Caco-2 (cell line): ENCODE results near the gene ERCC2. TPM values are rescaled to one million over a fixed set of nuclear protein-coding genes. Genes with fewer than 3 reads are reported as not detected.

Source experiments
- BruUV-seq: library from RNA; stranded (reverse); fragments of 400-500 nt; replicated peaks from 2 replicates; lab custom pipeline; 2021; lab: Mats Ljungman, UMichigan
- CTCF ChIA-PET: fragments of 300-600 bp; sonication (Branson Sonifier 250); formaldehyde crosslinking; loops from one replicate; lab custom pipeline; 2022; ENCODE audit warnings: antibody characterized with exemption; lab: Charles Lee
- POLR2A ChIA-PET: fragments of 300-600 bp; sonication (Branson Sonifier 250); formaldehyde crosslinking; loops from one replicate; lab custom pipeline; 2022; ENCODE audit warnings: antibody characterized with exemption; lab: Charles Lee
- DNase-seq, 2 experiments: peaks; one replicate each; pipeline versions ENCODE4 v3.0.0 to v3.0.0-alpha.2; 2020 to 2022
- H3K27me3 ChIP-seq: replicated peaks from 2 replicates; pipeline ENCODE4 v1.6.0; 2011; ENCODE audit warnings: low read length; ENCODE audit not compliant: control insufficient read depth, insufficient read depth
- H3K36me3 ChIP-seq: 2 replicates; pipeline ENCODE4 v1.5.1; 2011; ENCODE audit warnings: low read length; ENCODE audit not compliant: control insufficient read depth, insufficient read depth
- H3K4me1 ChIP-seq: fragments of 250-450 bp; sonication (Bioruptor Pico); 2 replicates; pipeline ENCODE4 v1.5.1; 2020; ENCODE audit warnings: mild to moderate bottlenecking
- H3K4me3 ChIP-seq: 2 replicates; pipeline ENCODE4 v1.5.1; 2011; ENCODE audit warnings: low read depth, mild to moderate bottlenecking, control low read depth, low read length
- H3K9me3 ChIP-seq: fragments of 250-450 bp; sonication (Bioruptor Pico); 2 replicates; pipeline ENCODE4 v1.5.1; 2020; ENCODE audit warnings: mild to moderate bottlenecking, moderate library complexity
- H3K27ac Mint-ChIP-seq: one replicate; pipeline ENCODE4 v1.8.0; 2022; ENCODE audit warnings: mixed read lengths; ENCODE audit not compliant: unreplicated experiment
- H3K27me3 Mint-ChIP-seq: one replicate; pipeline ENCODE4 v1.8.0; 2022; ENCODE audit warnings: mixed read lengths; ENCODE audit not compliant: insufficient read depth, unreplicated experiment
- H3K36me3 Mint-ChIP-seq: one replicate; pipeline ENCODE4 v1.8.0; 2022; ENCODE audit warnings: mild to moderate bottlenecking, mixed read lengths; ENCODE audit not compliant: insufficient read depth, unreplicated experiment
- H3K4me1 Mint-ChIP-seq: one replicate; pipeline ENCODE4 v1.8.0; 2022; ENCODE audit warnings: low read depth, mixed read lengths; ENCODE audit not compliant: unreplicated experiment
- H3K4me3 Mint-ChIP-seq: one replicate; pipeline ENCODE4 v1.8.0; 2022; ENCODE audit warnings: mild to moderate bottlenecking, moderate library complexity, mixed read lengths; ENCODE audit not compliant: unreplicated experiment
- H3K9me3 Mint-ChIP-seq: one replicate; pipeline ENCODE4 v1.8.0; 2022; ENCODE audit warnings: mixed read lengths; ENCODE audit not compliant: unreplicated experiment
- intact Hi-C: fragments of 100-400 bp; cut with micrococcal nuclease; formaldehyde crosslinking; loops from one replicate; pipeline ENCODE4 v1.10.0; 2022; ENCODE audit not compliant: unreplicated experiment
- total RNA-seq: library from RNA; stranded (reverse); gene quantifications from 2 replicates; pipeline ENCODE4 v1.2.3, GENCODE V29; 2022
- TF ChIP-seq, protein P1 (sequence below), 2 experiments: fragments of 200-600 bp in 1 of 2; IDR thresholded peaks; 1 replicate in 1 of 2; 2 replicates in 1 of 2; pipeline versions ENCODE4 v1.5.1 to v1.8.0; 2011 to 2022; ENCODE audit warnings: antibody characterized with exemption in 1 of 2, control low read depth in 1 of 2, inconsistent platforms in 1 of 2, low read depth in 1 of 2, low read length in 1 of 2, mild to moderate bottlenecking in 1 of 2, moderate library complexity in 1 of 2; ENCODE audit not compliant: insufficient read depth in 1 of 2, severe bottlenecking in 1 of 2, unreplicated experiment in 1 of 2

ERCC2 gene
- total RNA-seq, 1 experiment from 2014 or later, result 86.8 TPM

- H3K4me1 ChIP-seq, result no peaks in the 10 kb centered on the region
- BruUV-seq, result no TSS peak
- POLR2A ChIA-PET, result no interaction called here
- TF ChIP-seq, protein P1, sequence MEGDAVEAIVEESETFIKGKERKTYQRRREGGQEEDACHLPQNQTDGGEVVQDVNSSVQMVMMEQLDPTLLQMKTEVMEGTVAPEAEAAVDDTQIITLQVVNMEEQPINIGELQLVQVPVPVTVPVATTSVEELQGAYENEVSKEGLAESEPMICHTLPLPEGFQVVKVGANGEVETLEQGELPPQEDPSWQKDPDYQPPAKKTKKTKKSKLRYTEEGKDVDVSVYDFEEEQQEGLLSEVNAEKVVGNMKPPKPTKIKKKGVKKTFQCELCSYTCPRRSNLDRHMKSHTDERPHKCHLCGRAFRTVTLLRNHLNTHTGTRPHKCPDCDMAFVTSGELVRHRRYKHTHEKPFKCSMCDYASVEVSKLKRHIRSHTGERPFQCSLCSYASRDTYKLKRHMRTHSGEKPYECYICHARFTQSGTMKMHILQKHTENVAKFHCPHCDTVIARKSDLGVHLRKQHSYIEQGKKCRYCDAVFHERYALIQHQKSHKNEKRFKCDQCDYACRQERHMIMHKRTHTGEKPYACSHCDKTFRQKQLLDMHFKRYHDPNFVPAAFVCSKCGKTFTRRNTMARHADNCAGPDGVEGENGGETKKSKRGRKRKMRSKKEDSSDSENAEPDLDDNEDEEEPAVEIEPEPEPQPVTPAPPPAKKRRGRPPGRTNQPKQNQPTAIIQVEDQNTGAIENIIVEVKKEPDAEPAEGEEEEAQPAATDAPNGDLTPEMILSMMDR (IDR thresholded peaks at IDR 0.05; ENCODE audit: insufficient read depth in 1 of 2, low read depth in 1 of 2, low read length in 1 of 2, severe bottlenecking in 1 of 2, unreplicated experiment in 1 of 2), result no peak
- DNase-seq, result no peak
- H3K4me3 ChIP-seq, result no peak overlapping the region
- Mint-ChIP-seq H3K9me3 (no peaks in the 10 kb centered on the region), H3K27ac (no peak overlapping the region), H3K4me1 (no peaks in the 10 kb centered on the region), H3K36me3 (peaks cover 48% of the 10 kb centered on the region), H3K4me3 (no peak overlapping the region), H3K27me3 (no peaks in the 10 kb centered on the region)
- no peaks in the 10 kb centered on the region; the same call in none of the 2 replicates for H3K36me3 ChIP-seq
- CTCF ChIA-PET, result no interaction called here
- no peaks in the 10 kb centered on the region for H3K27me3 ChIP-seq
- no peaks in the 10 kb centered on the region for H3K9me3 ChIP-seq
- intact Hi-C loops, result no loop called here
These were observed 6.4 kb downstream of the ERCC2 start for GRCh38 chr19:45363861-45364459.

DNA sequence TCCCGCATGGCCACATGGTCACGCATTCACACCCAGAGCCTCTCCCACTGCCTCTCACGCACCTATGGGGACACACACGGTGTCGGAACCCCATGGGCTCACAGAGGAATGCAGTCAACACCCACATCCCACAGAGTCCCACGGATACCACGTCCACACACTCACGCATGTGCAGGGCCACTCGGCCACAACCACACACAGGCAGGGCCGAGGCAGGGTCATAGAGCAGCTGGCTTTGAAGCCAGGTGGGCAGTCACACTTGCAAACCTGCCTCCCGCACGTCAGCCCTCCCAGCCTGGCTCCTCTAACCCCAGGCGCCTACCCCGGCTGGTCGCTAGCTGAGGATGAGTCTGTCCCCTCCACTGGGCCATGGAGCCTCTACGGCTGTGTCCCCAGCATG, 8.1 kb downstream of the ERCC2 start:
- ChIA-PET CTCF (no interaction called here), POLR2A (no interaction called here)
- Mint-ChIP-seq H3K4me1 (no peaks in the 10 kb centered on the region), H3K36me3 (peaks cover 55% of the 10 kb centered on the region), H3K4me3 (no peak overlapping the region), H3K27me3 (no peaks in the 10 kb centered on the region), H3K27ac (no peak overlapping the region), H3K9me3 (no peaks in the 10 kb centered on the region)
- intact Hi-C loops, result no loop called here
- H3K9me3 ChIP-seq, result no peaks in the 10 kb centered on the region
- H3K27me3 ChIP-seq, result no peaks in the 10 kb centered on the region
- H3K4me3 ChIP-seq, result no peak overlapping the region
- no TSS peak for BruUV-seq
- DNase-seq, result no peak
- H3K36me3 ChIP-seq, result no peaks in the 10 kb centered on the region; the same call in none of the 2 replicates
- TF ChIP-seq, protein P1 (IDR thresholded peaks at IDR 0.05; ENCODE audit: insufficient read depth in 1 of 2, low read depth in 1 of 2, low read length in 1 of 2, severe bottlenecking in 1 of 2, unreplicated experiment in 1 of 2), result no peak
- H3K4me1 ChIP-seq, result no peaks in the 10 kb centered on the region

- DNase-seq, result no peak
- no peaks in the 10 kb centered on the region for H3K4me1 ChIP-seq
- Mint-ChIP-seq H3K9me3 (no peaks in the 10 kb centered on the region), H3K4me3 (no peak overlapping the region), H3K4me1 (no peaks in the 10 kb centered on the region), H3K27ac (no peak overlapping the region), H3K27me3 (no peaks in the 10 kb centered on the region), H3K36me3 (peaks cover 59% of the 10 kb centered on the region)
- H3K27me3 ChIP-seq, result no peaks in the 10 kb centered on the region
- CTCF ChIA-PET, result no interaction called here
- TF ChIP-seq, protein P1 (IDR thresholded peaks at IDR 0.05; ENCODE audit: insufficient read depth in 1 of 2, low read depth in 1 of 2, low read length in 1 of 2, severe bottlenecking in 1 of 2, unreplicated experiment in 1 of 2), result no peak
- H3K36me3 ChIP-seq, result peaks cover 1% of the 10 kb centered on the region
- POLR2A ChIA-PET, result no interaction called here
- H3K9me3 ChIP-seq, result no peaks in the 10 kb centered on the region
- intact Hi-C loops, result no loop called here
- BruUV-seq, result no TSS peak
- H3K4me3 ChIP-seq, result no peak overlapping the region
These were observed 8.8 kb downstream of the ERCC2 start for GRCh38 chr19:45361608-45362007.
